GM12891 (cell line): ENCODE results near the gene POGLUT2.

Experiments used
- POLR2A ChIP-seq: IDR thresholded peaks from 2 replicates; pipeline ENCODE4 v1.6.1; 2011; ENCODE audit warnings: low read depth, low read length, control low read depth
- POLR2AphosphoS5 ChIP-seq: IDR thresholded peaks from 2 replicates; pipeline ENCODE4 v1.6.1; 2011; ENCODE audit warnings: low read depth, low read length, control low read depth
- SPI1 ChIP-seq: IDR thresholded peaks from 2 replicates; pipeline ENCODE4 v1.6.1; 2011; ENCODE audit warnings: low read depth, low read length, control low read depth
- TAF1 ChIP-seq: IDR thresholded peaks from 2 replicates; pipeline ENCODE4 v1.6.1; 2011; ENCODE audit warnings: low read depth, low read length, control low read depth

DNA sequence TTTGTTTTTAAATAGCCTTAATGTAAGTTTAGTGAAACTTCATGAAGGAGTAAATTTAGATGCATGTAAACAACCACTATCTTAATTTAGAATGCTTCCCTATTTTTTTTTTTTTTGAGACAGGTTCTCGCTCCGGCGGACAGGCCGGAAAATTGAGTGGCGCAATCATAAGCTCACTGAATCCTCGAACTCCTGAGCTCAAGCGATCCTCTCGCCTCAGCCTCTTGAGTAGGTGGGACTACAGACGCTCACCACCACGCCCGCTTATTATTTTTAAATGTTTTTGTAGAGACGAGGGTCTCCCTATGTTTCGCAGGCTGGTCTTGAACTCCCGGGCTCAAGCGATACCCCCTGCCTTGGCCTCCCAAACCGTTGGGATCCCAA, 26.7 kb downstream of the POGLUT2 start:
- TF ChIP-seq POLR2A (no peak), SPI1 (no peak), TAF1 (no peak), POLR2AphosphoS5 (no peak)
